Measurements from ENCODE around the gene APOO. TPM values are rescaled to one million over a fixed set of nuclear protein-coding genes. Genes with fewer than 3 reads are reported as not detected.

The APOO gene
- total RNA-seq, 1 experiment from 2014 or later: 34.5 TPM

GRCh38 chrX:23930894-23931604, 23.3 kb upstream of the APOO start:
- DNase-seq (ENCODE audit: low read depth, low spot score) (no peak), ATAC-seq (no peak)
- no peaks in the 10 kb centered on the region for H3K27me3 ChIP-seq (ENCODE audit: insufficient read depth, low read length)
- H3K9ac ChIP-seq (ENCODE audit: low read length): no peak overlapping the region
- H3K4me1 ChIP-seq (ENCODE audit: control insufficient read depth in 1 of 2, insufficient read depth in 2 of 2, low read length in 2 of 2): no peaks in the 10 kb centered on the region
- no peak for TF ChIP-seq EGR1 (IDR thresholded peaks at IDR 0.05; ENCODE audit: low read depth)
- H3K9me2 ChIP-seq (ENCODE audit: insufficient read depth): no peaks in the 10 kb centered on the region
- H3K36me3 ChIP-seq (ENCODE audit: control insufficient read depth in 1 of 2, insufficient read depth in 2 of 2, low read length in 2 of 2): no peaks in the 10 kb centered on the region
- no peak overlapping the region for H3K27ac ChIP-seq (ENCODE audit: low read depth, low read length)
- intact Hi-C loops (cut with micrococcal nuclease): no loop called here
- H3K79me2 ChIP-seq (ENCODE audit: insufficient read depth, low read length): no peaks in the 10 kb centered on the region
- no peak overlapping the region for H2AFZ ChIP-seq (ENCODE audit: low read depth, low read length, poor library complexity, severe bottlenecking)
- ChIA-PET CTCF (no interaction called here), RAD21 (ENCODE audit: low non-redundant PET in 1 of 2, low total read pairs in 2 of 2, uncharacterized antibody in 2 of 2, unreplicated experiment in 2 of 2) (no interaction called here), POLR2A (no interaction called here)
- H3K9me3 ChIP-seq (ENCODE audit: control insufficient read depth in 1 of 2, insufficient read depth in 1 of 2, low read depth in 1 of 2, low read length in 2 of 2): no peaks in the 10 kb centered on the region
- H4K20me1 ChIP-seq (ENCODE audit: insufficient read depth): no peaks in the 10 kb centered on the region
- no peak overlapping the region for H3K4me3 ChIP-seq (replicated peaks in 1 of 2; ENCODE audit: low read depth in 1 of 2, low read length in 2 of 2)
- no peak overlapping the region for H3K4me2 ChIP-seq (ENCODE audit: low read length)
- BruUV-seq (replicated peaks): no TSS peak

GRCh38 chrX:23926015-23926414, 18.3 kb upstream of the APOO start:
- ATAC-seq (no peak), DNase-seq (ENCODE audit: low read depth, low spot score) (no peak)
- H3K9ac ChIP-seq (ENCODE audit: low read length): no peak overlapping the region
- H3K36me3 ChIP-seq (ENCODE audit: control insufficient read depth in 1 of 2, insufficient read depth in 2 of 2, low read length in 2 of 2): no peaks in the 10 kb centered on the region
- CTCF ChIA-PET: no interaction called here
- H3K4me1 ChIP-seq (ENCODE audit: control insufficient read depth in 1 of 2, insufficient read depth in 2 of 2, low read length in 2 of 2): no peaks in the 10 kb centered on the region
- no peak overlapping the region for H3K4me2 ChIP-seq (ENCODE audit: low read length)
- H3K27ac ChIP-seq (ENCODE audit: low read depth, low read length): no peak overlapping the region
- intact Hi-C loops (cut with micrococcal nuclease): no loop called here
- POLR2A ChIA-PET: no interaction called here
- no peaks in the 10 kb centered on the region for H4K20me1 ChIP-seq (ENCODE audit: insufficient read depth)
- no peaks in the 10 kb centered on the region for H3K27me3 ChIP-seq (ENCODE audit: insufficient read depth, low read length)
- no peak overlapping the region for H3K4me3 ChIP-seq (replicated peaks in 1 of 2; ENCODE audit: low read depth in 1 of 2, low read length in 2 of 2)
- no TSS peak for BruUV-seq (replicated peaks)
- RAD21 ChIA-PET (ENCODE audit: low non-redundant PET in 1 of 2, low total read pairs in 2 of 2, uncharacterized antibody in 2 of 2, unreplicated experiment in 2 of 2): interaction anchor here in 1 of 2 experiments (0.7 kb wide), 1 partner anchor 58 kb away, joined by 3 read pairs; no protein-coding TSS in a partner anchor
- no peaks in the 10 kb centered on the region for H3K9me3 ChIP-seq (ENCODE audit: control insufficient read depth in 1 of 2, insufficient read depth in 1 of 2, low read depth in 1 of 2, low read length in 2 of 2)
- no peaks in the 10 kb centered on the region for H3K9me2 ChIP-seq (ENCODE audit: insufficient read depth)
- H3K79me2 ChIP-seq (ENCODE audit: insufficient read depth, low read length): no peaks in the 10 kb centered on the region
- no peak overlapping the region for H2AFZ ChIP-seq (ENCODE audit: low read depth, low read length, poor library complexity, severe bottlenecking)
- TF ChIP-seq EGR1 (IDR thresholded peaks at IDR 0.05; ENCODE audit: low read depth) (no peak), SP1 (IDR thresholded peaks at IDR 0.05; ENCODE audit: low read depth) (no peak), ZBTB33 (IDR thresholded peaks at IDR 0.05; ENCODE audit: extremely low read depth, insufficient replicate concordance, low read length) (no peak), ELF1 (IDR thresholded peaks at IDR 0.05; ENCODE audit: borderline replicate concordance, low read depth) (no peak), RAD21 (IDR thresholded peaks at IDR 0.05; ENCODE audit: low read depth) (no peak), YY1 (IDR thresholded peaks at IDR 0.05; ENCODE audit: extremely low read depth, insufficient replicate concordance, low read depth, low read length) (no peak), EZH2phosphoT487 (IDR thresholded peaks at IDR 0.05; ENCODE audit: borderline replicate concordance) (no peak), POLR2AphosphoS5 (IDR thresholded peaks at IDR 0.05; ENCODE audit: low read depth, low read length) (no peak), EZH2 (IDR thresholded peaks at IDR 0.05) (no peak), ATF3 (IDR thresholded peaks at IDR 0.05) (no peak), SRF (IDR thresholded peaks at IDR 0.05; ENCODE audit: low read depth) (no peak), CEBPB (IDR thresholded peaks at IDR 0.05; ENCODE audit: low read depth) (no peak), ZFX (IDR thresholded peaks at IDR 0.05) (no peak), ZNF274 (IDR thresholded peaks at IDR 0.05; ENCODE audit: low read depth, low read length) (no peak), CBX3 (IDR thresholded peaks at IDR 0.05; ENCODE audit: low read depth) (no peak), TCF7L2 (IDR thresholded peaks at IDR 0.05; ENCODE audit: borderline replicate concordance, extremely low read depth, insufficient read depth, insufficient read length) (no peak), CTCF (IDR thresholded peaks at IDR 0.05 in 2 of 3, conservative IDR thresholded peaks at IDR 0.05 in 1 of 3; ENCODE audit: borderline replicate concordance in 1 of 3, insufficient read depth in 1 of 3, low read depth in 2 of 3, low read length in 2 of 3) (no peak)

All from HCT116 (cell line).